Gastrocnemius medialis (tissue), 4 donors: ENCODE data around the gene KAZN.

ENCODE experiments used
- CTCF ChIP-seq, 5 experiments: fragments of 450-650 bp in 3 of 5; fragments of 200-600 bp in 2 of 5; sonication (generic) in 2 of 5; IDR thresholded peaks in 4 of 5; conservative IDR thresholded peaks in 1 of 5; 1 replicate in 4 of 5; 2 replicates in 1 of 5; pipeline ENCODE4 v1.5.1; 2016 to 2019; ENCODE audit warnings: antibody characterized with exemption in 5 of 5, mild to moderate bottlenecking in 3 of 5, moderate library complexity in 3 of 5
- POLR2A ChIP-seq, 2 donors: fragments of 450-650 bp; IDR thresholded peaks; one replicate each; pipeline ENCODE4 v1.6.1; 2017; ENCODE audit warnings: antibody characterized with exemption in 2 of 2, mild to moderate bottlenecking in 2 of 2, moderate library complexity in 2 of 2

- TF ChIP-seq CTCF (IDR thresholded peaks at IDR 0.05 in 4 of 5, conservative IDR thresholded peaks at IDR 0.05 in 1 of 5): no peak
- no peak for TF ChIP-seq POLR2A (IDR thresholded peaks at IDR 0.05)
Observed at GRCh38 chr1:15075175-15075574, 476.7 kb downstream of the KAZN start.
